MM.1S (cell line): ENCODE measurements around the gene FBLN1.

ENCODE experiments used
- DNase-seq: peaks from one replicate; pipeline ENCODE4 v3.0.0-alpha.2; 2015
- H2AFZ ChIP-seq: fragments of 300-600 bp; sonication (generic); 2 replicates; pipeline ENCODE4 v1.6.0; 2016; ENCODE audit warnings: antibody characterized with exemption, low read length
- H3F3A ChIP-seq: fragments of 300-600 bp; sonication (generic); 2 replicates; pipeline ENCODE4 v1.6.1; 2016; ENCODE audit warnings: mild to moderate bottlenecking, antibody characterized with exemption, low read length, moderate library complexity, mixed read lengths; ENCODE audit not compliant: insufficient read depth
- H3K27ac ChIP-seq: fragments of 300-600 bp; sonication (generic); 2 replicates; pipeline ENCODE4 v1.5.1; 2016; ENCODE audit warnings: mild to moderate bottlenecking, low read length
- H3K27me3 ChIP-seq: fragments of 300-600 bp; sonication (generic); replicated peaks from 2 replicates; pipeline ENCODE4 v1.6.0; 2016; ENCODE audit warnings: low read length; ENCODE audit not compliant: insufficient read depth
- H3K36me3 ChIP-seq: fragments of 300-600 bp; sonication (generic); replicated peaks from 2 replicates; pipeline ENCODE4 v1.6.1; 2016; ENCODE audit warnings: mild to moderate bottlenecking, low read length, mixed read lengths; ENCODE audit not compliant: insufficient read depth
- H3K4me1 ChIP-seq: fragments of 300-600 bp; sonication (generic); 2 replicates; pipeline ENCODE4 v1.6.1; 2016; ENCODE audit warnings: low read length, mixed read lengths
- H3K4me2 ChIP-seq: fragments of 300-600 bp; sonication (generic); 2 replicates; pipeline ENCODE4 v1.6.0; 2016; ENCODE audit warnings: low read depth, low read length
- H3K4me3 ChIP-seq: fragments of 300-600 bp; sonication (generic); 2 replicates; pipeline ENCODE4 v1.5.1; 2016; ENCODE audit warnings: low read length, mixed read lengths
- H3K79me2 ChIP-seq: fragments of 300-600 bp; sonication (generic); 2 replicates; pipeline ENCODE4 v1.6.1; 2016; ENCODE audit warnings: mixed run types, low read length, mixed read lengths
- H3K9ac ChIP-seq: fragments of 300-600 bp; sonication (generic); 2 replicates; pipeline ENCODE4 v1.6.1; 2016; ENCODE audit warnings: low read length, mixed read lengths
- H3K9me2 ChIP-seq: fragments of 300-600 bp; sonication (generic); replicated peaks from 2 replicates; pipeline ENCODE4 v1.6.1; 2016; ENCODE audit warnings: mild to moderate bottlenecking, low read length, mixed read lengths; ENCODE audit not compliant: insufficient read depth
- H3K9me3 ChIP-seq: fragments of 300-600 bp; sonication (generic); replicated peaks from 2 replicates; pipeline ENCODE4 v1.6.1; 2016; ENCODE audit warnings: mild to moderate bottlenecking, low read length, mixed read lengths; ENCODE audit not compliant: insufficient read depth
- H4K20me1 ChIP-seq: fragments of 300-600 bp; sonication (generic); 2 replicates; pipeline ENCODE4 v1.6.1; 2016; ENCODE audit warnings: mild to moderate bottlenecking, low read length, moderate library complexity, mixed read lengths; ENCODE audit not compliant: insufficient read depth
- CTCF ChIP-seq: fragments of 300-600 bp; sonication (generic); IDR thresholded peaks from 2 replicates; pipeline ENCODE4 v1.5.1; 2016; ENCODE audit warnings: antibody characterized with exemption, low read length, mixed read lengths
- EZH2 ChIP-seq: fragments of 300-600 bp; sonication (generic); optimal IDR thresholded peaks from 2 replicates; pipeline ENCODE3; 2017; ENCODE audit warnings: low read depth, mild to moderate bottlenecking, antibody characterized with exemption, low read length, mixed read lengths
- EZH2phosphoT487 ChIP-seq: fragments of 300-600 bp; sonication (generic); IDR thresholded peaks from 2 replicates; pipeline ENCODE4 v1.6.1; 2018; ENCODE audit warnings: antibody characterized with exemption, low read length

The FBLN1 gene

GRCh38 chr22:45503816-45504372, 1.2 kb downstream of the FBLN1 start:
- Histone ChIP-seq H3K79me2 (no peaks in the 10 kb centered on the region), H3K36me3 (no peaks in the 10 kb centered on the region), H3K9ac (no peak overlapping the region), H3K4me1 (no peaks in the 10 kb centered on the region), H3K4me2 (no peak overlapping the region), H3K4me3 (no peak overlapping the region), H4K20me1 (no peaks in the 10 kb centered on the region), H3K9me3 (no peaks in the 10 kb centered on the region), H2AFZ (no peak overlapping the region), H3K27me3 (peaks cover 91% of the 10 kb centered on the region), H3K9me2 (no peaks in the 10 kb centered on the region), H3F3A (no peaks in the 10 kb centered on the region), H3K27ac (no peak overlapping the region)
- no peak for DNase-seq
- TF ChIP-seq EZH2 = no peak

GRCh38 chr22:45504373-45505341, 2.0 kb downstream of the FBLN1 start:
- H3K27ac ChIP-seq = no peak overlapping the region
- H3K4me1 ChIP-seq = no peaks in the 10 kb centered on the region

GRCh38 chr22:45505991-45506747, 3.5 kb downstream of the FBLN1 start:
- Histone ChIP-seq H3K36me3 (no peaks in the 10 kb centered on the region), H4K20me1 (no peaks in the 10 kb centered on the region), H2AFZ (no peak overlapping the region), H3K4me3 (no peak overlapping the region), H3K79me2 (no peaks in the 10 kb centered on the region), H3K9ac (no peak overlapping the region), H3K27ac (no peak overlapping the region), H3K4me1 (no peaks in the 10 kb centered on the region), H3K4me2 (no peak overlapping the region), H3F3A (no peaks in the 10 kb centered on the region), H3K27me3 (peaks cover 90% of the 10 kb centered on the region), H3K9me3 (no peaks in the 10 kb centered on the region), H3K9me2 (no peaks in the 10 kb centered on the region)
- DNase-seq = no peak
- TF ChIP-seq EZH2phosphoT487 (no peak), CTCF (no peak), EZH2 (no peak)

More at GRCh38 chr22:45504373-45505341, 2.0 kb downstream of the FBLN1 start:
- DNase-seq = no peak
- no peaks in the 10 kb centered on the region for H3K9me2 ChIP-seq
- no peak overlapping the region for H3K9ac ChIP-seq
- no peaks in the 10 kb centered on the region for H3K79me2 ChIP-seq
- TF ChIP-seq EZH2 (peak; percentile 75), EZH2phosphoT487 (no peak)
- no peak overlapping the region for H2AFZ ChIP-seq
- no peaks in the 10 kb centered on the region for H3K36me3 ChIP-seq
- H4K20me1 ChIP-seq = no peaks in the 10 kb centered on the region
- H3K9me3 ChIP-seq = no peaks in the 10 kb centered on the region
- H3K4me2 ChIP-seq = no peak overlapping the region
- peaks cover 91% of the 10 kb centered on the region for H3K27me3 ChIP-seq
- H3F3A ChIP-seq = no peaks in the 10 kb centered on the region
- H3K4me3 ChIP-seq = no peak overlapping the region

- H3K4me3 ChIP-seq = no peak overlapping the region
- H3K4me2 ChIP-seq = no peak overlapping the region
- H3K4me1 ChIP-seq = no peaks in the 10 kb centered on the region
Observed at GRCh38 chr22:45506816-45507360, 4.2 kb downstream of the FBLN1 start.

More at GRCh38 chr22:45506816-45507360, 4.2 kb downstream of the FBLN1 start:
- TF ChIP-seq CTCF (no peak), EZH2phosphoT487 (no peak), EZH2 (no peak)
- no peaks in the 10 kb centered on the region for H3K79me2 ChIP-seq
- H4K20me1 ChIP-seq = no peaks in the 10 kb centered on the region
- no peak overlapping the region for H3K27ac ChIP-seq
- no peaks in the 10 kb centered on the region for H3K9me3 ChIP-seq
- H3K36me3 ChIP-seq = no peaks in the 10 kb centered on the region
- no peaks in the 10 kb centered on the region for H3F3A ChIP-seq
- no peak overlapping the region for H2AFZ ChIP-seq
- H3K9ac ChIP-seq = no peak overlapping the region
- H3K27me3 ChIP-seq = peaks cover 87% of the 10 kb centered on the region
- H3K9me2 ChIP-seq = no peaks in the 10 kb centered on the region
- DNase-seq = no peak
